ENCODE data around the gene PROCA1.
"Not testable (repeated sequence)": the region's sequence is repeated elsewhere in the genome, so short reads cannot be mapped to it uniquely, and the experiment has no call there.

The PROCA1 gene

GRCh38 chr17:28725660-28726225 is 14.1 kb upstream of the PROCA1 start:
- no peak for DNase-seq (ENCODE audit: low spot score)

- DNase-seq (ENCODE audit: low spot score), result no peak
These were observed 13.5 kb upstream of the PROCA1 start for GRCh38 chr17:28725166-28725659.

GRCh38 chr17:28724500-28725165 is 12.9 kb upstream of the PROCA1 start:
- DNase-seq (ENCODE audit: low spot score), result no peak

DNA sequence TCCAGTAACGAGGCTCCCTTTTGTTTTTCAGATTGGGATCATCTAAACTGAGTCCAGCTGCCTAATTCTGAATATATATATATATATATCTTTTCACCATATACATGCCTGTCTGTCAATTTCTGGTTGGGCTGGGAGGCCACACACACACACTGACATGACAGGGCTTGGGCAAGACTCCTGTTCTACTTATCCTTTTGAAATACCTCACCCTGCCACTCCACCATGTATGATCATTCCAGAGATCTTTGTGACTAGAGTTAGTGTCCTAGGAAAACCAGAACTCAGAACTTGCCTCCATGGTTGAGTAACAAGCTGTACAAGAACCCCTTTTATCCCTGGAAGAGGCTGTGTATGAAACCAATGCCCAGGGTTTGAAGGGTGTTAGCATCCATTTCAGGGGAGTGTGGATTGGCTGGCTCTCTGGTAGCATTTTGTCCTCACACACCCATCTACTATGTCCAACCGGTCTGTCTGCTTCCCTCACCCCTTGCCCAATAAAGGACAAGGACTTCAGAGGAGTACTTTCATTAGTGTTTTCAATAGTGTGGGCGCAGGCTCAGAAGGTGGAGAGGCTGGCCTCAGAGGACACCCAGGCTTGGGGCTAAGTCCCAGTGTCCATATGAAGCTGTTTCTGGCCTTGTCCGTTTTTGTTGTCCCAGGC is 12.3 kb upstream of the PROCA1 start:
- DNase-seq (ENCODE audit: low spot score), result not testable (repeated sequence)

DNA sequence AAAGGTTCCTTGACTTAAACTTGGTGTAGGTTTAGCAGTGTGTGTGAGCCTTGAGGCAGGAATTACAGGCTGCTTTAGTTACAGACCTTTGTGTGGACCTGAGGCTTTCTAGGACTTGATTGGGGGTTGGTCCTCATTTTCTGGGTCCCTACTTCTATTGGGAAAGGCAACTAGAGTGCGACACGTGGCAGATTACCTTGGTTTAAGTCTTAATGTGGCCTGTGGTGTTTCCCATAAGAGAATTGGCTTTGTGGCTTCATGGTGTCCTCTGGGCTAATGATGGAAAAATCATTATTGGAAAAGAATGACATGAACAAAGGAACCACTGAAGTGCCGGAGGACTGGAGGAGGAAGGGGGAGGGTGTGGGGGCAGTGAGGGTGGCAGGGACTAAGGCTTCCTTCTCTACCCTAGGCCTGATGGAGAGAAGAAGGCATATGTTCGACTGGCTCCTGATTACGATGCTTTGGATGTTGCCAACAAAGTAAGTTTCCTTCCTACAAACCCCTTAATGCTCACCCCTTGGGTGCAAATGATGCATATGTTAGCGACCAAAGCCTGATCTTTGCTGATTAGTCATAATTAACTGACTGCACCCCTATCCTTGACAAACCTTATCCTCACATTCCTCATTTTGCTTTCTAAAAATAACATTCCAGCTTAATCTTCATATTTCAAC is 11.6 kb upstream of the PROCA1 start:
- no peak for DNase-seq (ENCODE audit: low spot score)

- DNase-seq (ENCODE audit: low spot score), result no peak
These were observed 10.9 kb upstream of the PROCA1 start for GRCh38 chr17:28722417-28723158.

GRCh38 chr17:28720997-28721329 is 9.3 kb upstream of the PROCA1 start:
- DNase-seq (ENCODE audit: low spot score), result not testable (repeated sequence)

- DNase-seq (ENCODE audit: low spot score), result no peak
These were observed 8.7 kb upstream of the PROCA1 start for GRCh38 chr17:28720247-28720996.

DNA sequence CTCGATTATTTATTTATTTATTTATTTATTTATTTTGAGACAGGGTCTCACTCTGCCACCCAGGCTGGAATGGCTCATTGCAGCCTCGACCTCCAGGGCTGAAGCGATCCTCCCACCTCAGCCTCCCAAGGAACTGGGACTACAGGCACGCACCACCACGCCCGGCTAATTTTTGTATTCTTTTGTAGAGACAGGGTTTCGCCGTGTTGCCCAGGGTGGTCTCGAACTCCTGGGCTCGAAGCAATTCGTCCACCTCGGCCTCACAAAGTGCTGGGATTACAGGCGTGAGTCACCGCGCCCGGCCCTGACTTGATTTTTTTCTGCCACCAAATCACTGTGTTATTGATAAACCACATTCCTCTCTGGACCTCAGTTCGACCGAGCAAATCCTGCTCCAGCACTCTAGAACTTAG is 7.3 kb upstream of the PROCA1 start:
- no peak for DNase-seq (ENCODE audit: low spot score)

DNA sequence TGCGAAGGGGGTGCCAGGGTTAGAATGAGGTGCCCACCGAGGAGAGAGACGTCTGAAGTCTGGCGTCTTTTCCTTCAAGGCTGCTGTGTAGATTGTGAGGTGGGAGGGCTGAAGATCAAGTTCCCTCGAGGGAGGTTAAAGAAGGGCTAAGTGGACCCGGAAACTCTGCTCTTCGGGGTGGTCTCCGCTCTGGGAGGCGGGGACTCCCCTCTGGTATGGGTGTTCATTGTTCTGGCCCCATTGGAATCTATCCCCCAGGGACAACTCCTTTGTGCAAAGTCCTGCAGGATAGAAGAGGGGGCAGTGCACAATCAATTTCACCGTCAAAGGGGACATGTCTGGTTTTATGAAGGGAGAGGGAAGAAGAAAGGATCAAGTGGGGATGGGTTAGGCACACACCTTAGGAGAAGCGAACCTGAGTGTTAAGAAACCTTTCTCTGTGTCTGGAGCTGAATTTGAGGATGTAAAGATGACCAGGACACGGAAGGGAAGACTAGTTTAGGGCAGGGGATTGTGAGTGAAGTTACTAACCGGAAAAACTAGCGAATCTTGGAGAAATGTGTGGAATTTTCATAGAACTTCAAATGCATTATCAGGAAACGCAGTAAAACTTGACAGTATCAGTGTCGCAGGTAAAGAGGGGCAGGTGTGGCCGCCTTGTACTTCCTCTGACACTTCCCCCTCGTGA is 6.8 kb upstream of the PROCA1 start:
- DNase-seq (ENCODE audit: low spot score), result no peak

- DNase-seq (ENCODE audit: low spot score), result peak; percentile 81
These were observed 6.1 kb upstream of the PROCA1 start, which contains the start of gene RAB34 for GRCh38 chr17:28717578-28718332. TSS of gene RAB34 (minus strand) at chr17:28717868. CDS start at chr17:28717266, 602 bp downstream.

- DNase-seq (ENCODE audit: low spot score), result peak; percentile 28
These were observed 5.3 kb upstream of the PROCA1 start for GRCh38 chr17:28716740-28717577.

DNA sequence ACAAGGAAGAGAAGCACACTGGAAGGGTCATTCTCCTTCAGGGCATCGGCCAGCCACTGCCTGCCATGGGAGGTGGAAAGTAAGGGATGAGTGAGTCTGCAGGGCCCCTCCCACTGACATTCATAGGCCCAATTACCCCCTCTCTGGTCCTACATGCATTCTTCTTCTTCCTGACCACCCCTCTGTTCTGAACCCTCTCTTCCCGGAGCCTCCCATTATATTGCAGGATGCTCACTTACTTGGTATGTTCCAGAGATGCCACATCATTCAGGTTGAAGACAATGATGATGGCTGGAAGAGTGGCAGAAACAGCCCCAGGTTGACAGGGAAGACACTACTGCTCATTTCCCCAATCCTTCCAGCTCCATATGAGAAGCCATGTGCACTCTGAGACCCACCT is 3.5 kb upstream of the PROCA1 start:
- no peak for DNase-seq (ENCODE audit: low spot score)

- no peak for DNase-seq (ENCODE audit: low spot score)
These were observed 2.6 kb upstream of the PROCA1 start for GRCh38 chr17:28714281-28714680.

GRCh38 chr17:28712705-28713415 is 1.2 kb upstream of the PROCA1 start:
- no peak for DNase-seq (ENCODE audit: low spot score)

DNA sequence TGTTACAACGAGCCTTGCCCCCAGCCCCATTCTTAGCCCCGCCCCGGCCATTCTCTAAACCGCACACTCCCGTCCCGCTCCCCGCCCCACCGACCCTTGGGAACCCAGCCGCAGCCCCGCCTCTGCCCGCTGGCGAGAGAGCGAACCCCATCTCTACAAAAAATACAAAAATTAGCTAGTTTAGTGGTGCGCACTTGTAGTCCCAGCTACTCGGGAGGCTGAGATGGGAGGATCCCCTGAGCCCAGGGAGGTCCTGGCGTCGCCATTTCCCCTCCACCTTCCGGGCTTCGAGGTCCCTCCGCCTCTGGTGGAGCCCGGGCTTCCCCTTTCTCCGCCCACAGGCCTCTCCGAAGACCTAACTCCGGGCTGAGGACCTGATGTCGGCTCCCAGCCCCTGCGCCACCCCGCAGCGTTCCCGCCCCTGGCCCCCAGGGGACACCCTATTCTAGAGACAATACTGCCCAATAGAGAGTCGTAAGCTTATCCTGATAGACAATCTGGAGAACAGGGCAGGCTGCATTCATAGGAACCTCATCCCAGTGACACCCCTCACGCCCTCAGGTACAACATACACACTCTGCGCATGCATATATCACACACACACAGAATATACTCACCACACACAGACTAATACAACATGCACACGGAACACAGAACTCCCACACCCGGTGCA is 480 bp upstream of the PROCA1 start:
- DNase-seq (ENCODE audit: low spot score), result no peak

GRCh38 chr17:28710861-28711722 is 596 bp downstream of the PROCA1 start:
- DNase-seq (ENCODE audit: low spot score), result peak; percentile 99
